ENCODE measurements around the gene AGPS.

Gene AGPS

DNA sequence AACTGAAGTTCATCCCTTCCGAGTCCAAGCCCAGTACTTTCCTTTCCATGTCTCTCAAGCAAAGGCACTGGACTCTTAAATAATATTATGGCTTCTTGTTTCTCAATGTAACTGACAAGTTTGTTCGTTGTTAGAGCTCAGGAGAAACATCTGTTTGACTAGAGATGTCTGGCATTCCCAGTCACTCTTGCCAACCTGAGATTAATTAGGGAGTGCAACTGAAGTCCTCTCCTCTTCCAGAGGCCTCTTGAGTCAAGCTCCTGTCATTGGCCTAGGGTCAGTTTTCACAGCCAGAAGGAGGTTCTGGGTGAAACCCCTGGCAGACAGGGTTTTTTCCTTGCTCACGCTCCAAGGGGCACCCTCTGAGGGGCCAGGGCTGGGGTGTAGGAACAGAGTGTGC is 196.1 kb downstream of the AGPS start:
- TF ChIP-seq, protein P1, sequence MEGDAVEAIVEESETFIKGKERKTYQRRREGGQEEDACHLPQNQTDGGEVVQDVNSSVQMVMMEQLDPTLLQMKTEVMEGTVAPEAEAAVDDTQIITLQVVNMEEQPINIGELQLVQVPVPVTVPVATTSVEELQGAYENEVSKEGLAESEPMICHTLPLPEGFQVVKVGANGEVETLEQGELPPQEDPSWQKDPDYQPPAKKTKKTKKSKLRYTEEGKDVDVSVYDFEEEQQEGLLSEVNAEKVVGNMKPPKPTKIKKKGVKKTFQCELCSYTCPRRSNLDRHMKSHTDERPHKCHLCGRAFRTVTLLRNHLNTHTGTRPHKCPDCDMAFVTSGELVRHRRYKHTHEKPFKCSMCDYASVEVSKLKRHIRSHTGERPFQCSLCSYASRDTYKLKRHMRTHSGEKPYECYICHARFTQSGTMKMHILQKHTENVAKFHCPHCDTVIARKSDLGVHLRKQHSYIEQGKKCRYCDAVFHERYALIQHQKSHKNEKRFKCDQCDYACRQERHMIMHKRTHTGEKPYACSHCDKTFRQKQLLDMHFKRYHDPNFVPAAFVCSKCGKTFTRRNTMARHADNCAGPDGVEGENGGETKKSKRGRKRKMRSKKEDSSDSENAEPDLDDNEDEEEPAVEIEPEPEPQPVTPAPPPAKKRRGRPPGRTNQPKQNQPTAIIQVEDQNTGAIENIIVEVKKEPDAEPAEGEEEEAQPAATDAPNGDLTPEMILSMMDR (IDR thresholded peaks at IDR 0.05; ENCODE audit: control insufficient read depth, insufficient read depth, low read depth, low read length, missing control alignments) = no peak
- DNase-seq (ENCODE audit: low read depth) = no peak

DNA sequence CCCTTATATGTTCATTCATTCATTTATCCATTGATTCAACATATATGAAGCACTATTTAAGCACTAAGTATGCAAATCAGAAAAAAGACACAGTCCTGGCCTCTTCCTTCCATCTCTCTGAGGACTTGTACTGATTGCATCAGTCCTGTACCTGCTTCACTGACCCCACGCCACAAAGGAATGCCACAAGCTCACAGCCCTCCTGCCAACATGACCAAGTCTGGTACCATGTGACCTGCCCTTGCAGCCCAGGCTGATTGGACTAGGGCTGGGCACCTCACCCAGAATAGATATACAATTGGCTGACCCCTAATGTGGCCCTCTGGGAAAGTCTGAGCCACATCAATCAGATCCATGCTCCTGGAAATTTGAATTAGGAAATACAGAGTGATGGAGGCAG is 196.6 kb downstream of the AGPS start:
- no peak overlapping the region for H3K4me3 ChIP-seq (ENCODE audit: control insufficient read depth, low read depth, low read length)
- TF ChIP-seq, protein P1 (IDR thresholded peaks at IDR 0.05; ENCODE audit: control insufficient read depth, insufficient read depth, low read depth, low read length, missing control alignments) = no peak
- no peak for DNase-seq (ENCODE audit: low read depth)

More for the DNA sequence above, 196.1 kb downstream of the AGPS start:
- no peak overlapping the region for H3K4me3 ChIP-seq (ENCODE audit: control insufficient read depth, low read depth, low read length)

GRCh38 chr2:177592397-177592796 is 199.8 kb downstream of the AGPS start:
- TF ChIP-seq, protein P1 (IDR thresholded peaks at IDR 0.05; ENCODE audit: control insufficient read depth, insufficient read depth, low read depth, low read length, missing control alignments) = no peak
- no peak for DNase-seq (ENCODE audit: low read depth)
- H3K4me3 ChIP-seq (ENCODE audit: control insufficient read depth, low read depth, low read length) = no peak overlapping the region

GRCh38 chr2:177592945-177593344 is 200.4 kb downstream of the AGPS start:
- H3K4me3 ChIP-seq (ENCODE audit: control insufficient read depth, low read depth, low read length) = no peak overlapping the region
- no peak for DNase-seq (ENCODE audit: low read depth)
- TF ChIP-seq, protein P1 (IDR thresholded peaks at IDR 0.05; ENCODE audit: control insufficient read depth, insufficient read depth, low read depth, low read length, missing control alignments) = no peak

GRCh38 chr2:177593402-177593801 is 200.8 kb downstream of the AGPS start:
- TF ChIP-seq, protein P1 (IDR thresholded peaks at IDR 0.05; ENCODE audit: control insufficient read depth, insufficient read depth, low read depth, low read length, missing control alignments) = no peak
- DNase-seq (ENCODE audit: low read depth) = no peak
- H3K4me3 ChIP-seq (ENCODE audit: control insufficient read depth, low read depth, low read length) = no peak overlapping the region
